Parathyroid adenoma (tissue), 2 donors: ENCODE data around the gene AFF3.

Experiments
- H2AFZ ChIP-seq: fragments of 300-600 bp; sonication (generic); one replicate; pipeline ENCODE4 v1.7.0; 2017; ENCODE audit warnings: antibody characterized with exemption, mild to moderate bottlenecking
- H3K27ac ChIP-seq: fragments of 300-600 bp; sonication (generic); one replicate; pipeline ENCODE4 v1.7.0; 2017
- H3K27me3 ChIP-seq: fragments of 300-600 bp; sonication (generic); one replicate; pipeline ENCODE4 v1.7.0; 2017; ENCODE audit warnings: low read length; ENCODE audit not compliant: control insufficient read depth, insufficient read depth
- H3K36me3 ChIP-seq: fragments of 300-600 bp; sonication (generic); one replicate; pipeline ENCODE4 v1.7.0; 2017; ENCODE audit warnings: low read length; ENCODE audit not compliant: control insufficient read depth, insufficient read depth
- H3K4me1 ChIP-seq: fragments of 300-600 bp; sonication (generic); one replicate; pipeline ENCODE4 v1.7.0; 2017; ENCODE audit warnings: control low read depth
- H3K4me2 ChIP-seq: fragments of 300-600 bp; sonication (generic); one replicate; pipeline ENCODE4 v1.7.0; 2017; ENCODE audit warnings: low read length
- H3K4me3 ChIP-seq: fragments of 300-600 bp; sonication (generic); one replicate; pipeline ENCODE4 v1.7.0; 2017; ENCODE audit warnings: low read depth, low read length
- H3K79me2 ChIP-seq: fragments of 300-600 bp; sonication (generic); one replicate; pipeline ENCODE4 v1.7.0; 2017; ENCODE audit warnings: control low read depth
- H3K9ac ChIP-seq: fragments of 300-600 bp; sonication (generic); one replicate; pipeline ENCODE4 v1.7.0; 2017; ENCODE audit warnings: mild to moderate bottlenecking
- H3K9me3 ChIP-seq: fragments of 300-600 bp; sonication (generic); one replicate; pipeline ENCODE4 v1.7.0; 2017; ENCODE audit warnings: low read length; ENCODE audit not compliant: control insufficient read depth
- CTCF ChIP-seq: fragments of 300-600 bp; sonication (generic); IDR thresholded peaks from one replicate; pipeline ENCODE4 v1.7.0; 2017; ENCODE audit warnings: antibody characterized with exemption, mild to moderate bottlenecking
- donor health status: primary hyperparathyroidism.

Gene AFF3

GRCh38 chr2:99808361-99809200 is 333.8 kb downstream of the AFF3 start:
- no peaks in the 10 kb centered on the region for H3K27me3 ChIP-seq
- H3K27ac ChIP-seq: no peak overlapping the region
- no peak overlapping the region for H3K4me3 ChIP-seq
- H3K9me3 ChIP-seq: no peaks in the 10 kb centered on the region
- no peak overlapping the region for H3K4me2 ChIP-seq
- no peaks in the 10 kb centered on the region for H3K4me1 ChIP-seq
- no peaks in the 10 kb centered on the region for H3K36me3 ChIP-seq
- no peak for TF ChIP-seq CTCF
- H2AFZ ChIP-seq: no peak overlapping the region
- no peaks in the 10 kb centered on the region for H3K79me2 ChIP-seq
- H3K9ac ChIP-seq: no peak overlapping the region

- H2AFZ ChIP-seq: no peak overlapping the region
- H3K36me3 ChIP-seq: no peaks in the 10 kb centered on the region
- H3K4me3 ChIP-seq: no peak overlapping the region
- no peaks in the 10 kb centered on the region for H3K27me3 ChIP-seq
- no peaks in the 10 kb centered on the region for H3K9me3 ChIP-seq
- H3K4me2 ChIP-seq: no peak overlapping the region
- H3K79me2 ChIP-seq: no peaks in the 10 kb centered on the region
- TF ChIP-seq CTCF: no peak
- no peaks in the 10 kb centered on the region for H3K4me1 ChIP-seq
- no peak overlapping the region for H3K27ac ChIP-seq
- no peak overlapping the region for H3K9ac ChIP-seq
Measured at GRCh38 chr2:99806758-99807157, 335.6 kb downstream of the AFF3 start.

GRCh38 chr2:99805930-99806476 is 336.4 kb downstream of the AFF3 start:
- Histone ChIP-seq H3K9me3 (no peaks in the 10 kb centered on the region), H2AFZ (no peak overlapping the region), H3K4me3 (no peak overlapping the region), H3K27me3 (no peaks in the 10 kb centered on the region), H3K79me2 (no peaks in the 10 kb centered on the region), H3K9ac (no peak overlapping the region), H3K27ac (no peak overlapping the region), H3K4me2 (no peak overlapping the region), H3K4me1 (no peaks in the 10 kb centered on the region), H3K36me3 (no peaks in the 10 kb centered on the region)
- no peak for TF ChIP-seq CTCF

- H3K9ac ChIP-seq: no peak overlapping the region
- H3K36me3 ChIP-seq: no peaks in the 10 kb centered on the region
- H3K79me2 ChIP-seq: no peaks in the 10 kb centered on the region
- no peak overlapping the region for H2AFZ ChIP-seq
- H3K27me3 ChIP-seq: no peaks in the 10 kb centered on the region
- H3K9me3 ChIP-seq: no peaks in the 10 kb centered on the region
- no peak overlapping the region for H3K27ac ChIP-seq
- H3K4me3 ChIP-seq: no peak overlapping the region
- H3K4me1 ChIP-seq: no peaks in the 10 kb centered on the region
- H3K4me2 ChIP-seq: no peak overlapping the region
- no peak for TF ChIP-seq CTCF
Measured at GRCh38 chr2:99803846-99804245, 338.5 kb downstream of the AFF3 start.

- Histone ChIP-seq H3K27me3 (no peaks in the 10 kb centered on the region), H3K36me3 (no peaks in the 10 kb centered on the region), H3K27ac (no peak overlapping the region), H2AFZ (no peak overlapping the region), H3K79me2 (no peaks in the 10 kb centered on the region), H3K9me3 (no peaks in the 10 kb centered on the region), H3K9ac (no peak overlapping the region), H3K4me2 (no peak overlapping the region), H3K4me3 (no peak overlapping the region), H3K4me1 (no peaks in the 10 kb centered on the region)
- TF ChIP-seq CTCF: no peak
Measured at GRCh38 chr2:99802734-99803133, 339.7 kb downstream of the AFF3 start.
